ENCODE measurements around the gene IFT57.

DNA sequence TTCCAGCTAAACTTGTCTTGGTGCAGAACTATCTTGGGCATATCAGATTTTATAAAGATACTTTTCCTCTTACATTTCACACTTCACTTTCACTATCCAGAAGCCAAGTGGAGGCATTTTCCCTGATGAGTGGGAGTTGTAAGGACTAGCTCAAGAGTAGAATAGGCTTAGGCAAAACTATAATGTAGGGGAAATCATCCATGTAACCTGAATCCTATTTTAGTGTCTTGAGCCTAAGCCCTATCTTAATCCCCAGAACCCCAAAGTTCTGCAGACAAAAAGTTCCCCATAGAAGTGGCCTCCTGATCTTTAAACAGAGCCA, 89.2 kb downstream of the IFT57 start:
- TF ChIP-seq, protein P1, sequence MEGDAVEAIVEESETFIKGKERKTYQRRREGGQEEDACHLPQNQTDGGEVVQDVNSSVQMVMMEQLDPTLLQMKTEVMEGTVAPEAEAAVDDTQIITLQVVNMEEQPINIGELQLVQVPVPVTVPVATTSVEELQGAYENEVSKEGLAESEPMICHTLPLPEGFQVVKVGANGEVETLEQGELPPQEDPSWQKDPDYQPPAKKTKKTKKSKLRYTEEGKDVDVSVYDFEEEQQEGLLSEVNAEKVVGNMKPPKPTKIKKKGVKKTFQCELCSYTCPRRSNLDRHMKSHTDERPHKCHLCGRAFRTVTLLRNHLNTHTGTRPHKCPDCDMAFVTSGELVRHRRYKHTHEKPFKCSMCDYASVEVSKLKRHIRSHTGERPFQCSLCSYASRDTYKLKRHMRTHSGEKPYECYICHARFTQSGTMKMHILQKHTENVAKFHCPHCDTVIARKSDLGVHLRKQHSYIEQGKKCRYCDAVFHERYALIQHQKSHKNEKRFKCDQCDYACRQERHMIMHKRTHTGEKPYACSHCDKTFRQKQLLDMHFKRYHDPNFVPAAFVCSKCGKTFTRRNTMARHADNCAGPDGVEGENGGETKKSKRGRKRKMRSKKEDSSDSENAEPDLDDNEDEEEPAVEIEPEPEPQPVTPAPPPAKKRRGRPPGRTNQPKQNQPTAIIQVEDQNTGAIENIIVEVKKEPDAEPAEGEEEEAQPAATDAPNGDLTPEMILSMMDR (IDR thresholded peaks at IDR 0.05): no peak
- no peak for TF ChIP-seq EZH2phosphoT487 (IDR thresholded peaks at IDR 0.05)
- TF ChIP-seq EZH2 (IDR thresholded peaks at IDR 0.05): no peak
